ENCODE data around the gene CAB39L. TPM values are rescaled to one million over a fixed set of nuclear protein-coding genes. Genes with fewer than 3 reads are reported as not detected.

The CAB39L gene
- total RNA-seq, 3 donors from 2014 or later (not counting 1 experiment from before 2014, with no cell fraction given), result 4.4 to 6.5 (median 6.0) TPM

- Mint-ChIP-seq H3K27ac (peak overlapping the region; percentile 96 to 97), H3K9me3 (no peaks in the 10 kb centered on the region), H3K27me3 (ENCODE audit: low read depth in 2 of 2) (no peaks in the 10 kb centered on the region), H3K36me3 (no peaks in the 10 kb centered on the region), H3K4me1 (peaks cover 40 to 55% of the 10 kb centered on the region in 2 donors), H3K4me3 (peak overlapping the region; percentile 50)
- TF ChIP-seq, protein P1, sequence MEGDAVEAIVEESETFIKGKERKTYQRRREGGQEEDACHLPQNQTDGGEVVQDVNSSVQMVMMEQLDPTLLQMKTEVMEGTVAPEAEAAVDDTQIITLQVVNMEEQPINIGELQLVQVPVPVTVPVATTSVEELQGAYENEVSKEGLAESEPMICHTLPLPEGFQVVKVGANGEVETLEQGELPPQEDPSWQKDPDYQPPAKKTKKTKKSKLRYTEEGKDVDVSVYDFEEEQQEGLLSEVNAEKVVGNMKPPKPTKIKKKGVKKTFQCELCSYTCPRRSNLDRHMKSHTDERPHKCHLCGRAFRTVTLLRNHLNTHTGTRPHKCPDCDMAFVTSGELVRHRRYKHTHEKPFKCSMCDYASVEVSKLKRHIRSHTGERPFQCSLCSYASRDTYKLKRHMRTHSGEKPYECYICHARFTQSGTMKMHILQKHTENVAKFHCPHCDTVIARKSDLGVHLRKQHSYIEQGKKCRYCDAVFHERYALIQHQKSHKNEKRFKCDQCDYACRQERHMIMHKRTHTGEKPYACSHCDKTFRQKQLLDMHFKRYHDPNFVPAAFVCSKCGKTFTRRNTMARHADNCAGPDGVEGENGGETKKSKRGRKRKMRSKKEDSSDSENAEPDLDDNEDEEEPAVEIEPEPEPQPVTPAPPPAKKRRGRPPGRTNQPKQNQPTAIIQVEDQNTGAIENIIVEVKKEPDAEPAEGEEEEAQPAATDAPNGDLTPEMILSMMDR (IDR thresholded peaks at IDR 0.05), result no peak
- intact Hi-C loops (cut with micrococcal nuclease), result loop anchor here (10.0 kb wide), 2 partner anchors 678 to 978 kb away; no protein-coding TSS in a partner anchor
- Histone ChIP-seq H3K27ac (ENCODE audit: low read length) (peak overlapping the region; percentile 81), H3K4me3 (ENCODE audit: low read length) (no peak overlapping the region), H3K36me3 (ENCODE audit: control insufficient read depth, insufficient read depth, low read length) (no peaks in the 10 kb centered on the region), H3K9me3 (ENCODE audit: control insufficient read depth, insufficient read depth, low read length) (no peaks in the 10 kb centered on the region), H3K4me1 (ENCODE audit: control insufficient read depth, insufficient read depth, low read length) (peaks cover 17% of the 10 kb centered on the region), H3K27me3 (ENCODE audit: control insufficient read depth, insufficient read depth, low read length) (no peaks in the 10 kb centered on the region)
- ATAC-seq (no peak), DNase-seq (no peak)
Observed at GRCh38 chr13:49446473-49446872, 2.6 kb upstream of the CAB39L start.

DNA sequence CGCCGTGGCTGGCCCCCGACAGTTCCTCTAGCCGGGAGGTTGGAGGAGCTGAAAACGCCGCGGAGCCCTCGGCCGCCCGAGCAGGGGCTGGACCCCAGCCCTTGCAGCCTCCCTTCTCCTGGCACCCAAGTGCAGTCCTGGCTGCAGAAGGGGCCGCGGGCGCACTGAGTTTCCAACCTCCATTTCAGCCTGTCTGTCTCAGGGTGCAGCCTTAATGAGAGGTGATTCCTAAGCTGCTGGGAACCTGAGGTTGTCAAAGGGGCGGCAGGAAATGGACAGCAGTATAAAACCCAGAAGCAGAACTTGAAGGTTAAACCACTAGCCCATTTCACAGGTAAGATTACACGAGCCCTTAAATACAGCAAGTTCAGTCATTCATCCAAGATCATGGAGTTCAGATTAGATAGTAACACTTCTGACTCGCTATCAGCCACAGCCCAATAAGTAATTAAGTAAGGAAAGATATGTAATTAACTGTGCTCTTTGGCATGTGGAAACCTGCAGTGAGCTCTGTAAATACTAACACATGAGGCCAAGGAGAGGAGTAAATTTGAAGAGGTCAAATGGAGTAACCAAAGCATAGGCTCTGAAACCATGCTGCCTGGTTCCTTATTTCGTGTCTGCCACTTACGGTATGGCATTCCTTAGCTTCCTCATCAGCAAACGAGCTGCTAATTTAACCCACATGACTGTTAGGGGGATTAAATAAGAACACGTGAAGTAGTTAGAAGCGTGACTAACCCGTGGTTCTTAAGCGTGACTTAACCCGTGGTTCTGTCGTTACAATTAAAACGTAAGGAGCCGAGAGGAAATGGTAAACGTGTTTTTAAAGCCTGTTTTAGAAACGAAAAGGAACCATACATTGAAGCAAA, 896 bp upstream of the CAB39L start:
- intact Hi-C loops (cut with micrococcal nuclease), result loop anchor here (1.0 to 10.0 kb wide), 6 partner anchors 51 to 980 kb away; partner anchors contain the start of genes FNDC3A, KPNA3 and PHF11
- H3K9me3 Mint-ChIP-seq, result no peaks in the 10 kb centered on the region

GRCh38 chr13:49443357-49443703, 534 bp downstream of the CAB39L start:
- WGBS (ENCODE audit: insufficient coverage), result 24% methylated on average over 9 of the region's 10 CpGs
- DNase-seq (no peak), ATAC-seq (no peak)
- Histone ChIP-seq H3K36me3 (ENCODE audit: control insufficient read depth, insufficient read depth, low read length) (no peaks in the 10 kb centered on the region), H3K27me3 (ENCODE audit: control insufficient read depth, insufficient read depth, low read length) (no peaks in the 10 kb centered on the region), H3K4me3 (ENCODE audit: low read length) (peak overlapping the region; percentile 55), H3K9me3 (ENCODE audit: control insufficient read depth, insufficient read depth, low read length) (no peaks in the 10 kb centered on the region), H3K4me1 (ENCODE audit: control insufficient read depth, insufficient read depth, low read length) (peaks cover 17% of the 10 kb centered on the region), H3K27ac (ENCODE audit: low read length) (peak overlapping the region; percentile 91)
- intact Hi-C loops (cut with micrococcal nuclease), result loop anchor here (2.0 to 10.0 kb wide), 5 partner anchors 141 to 981 kb away; partner anchors contain the start of genes CDADC1 and FNDC3A
- Mint-ChIP-seq H3K9me3 (no peaks in the 10 kb centered on the region), H3K4me1 (peaks cover 40 to 44% of the 10 kb centered on the region in 2 donors), H3K4me3 (peak overlapping the region; percentile 98), H3K27ac (peak overlapping the region; percentile 96 to 97), H3K27me3 (ENCODE audit: low read depth in 2 of 2) (no peaks in the 10 kb centered on the region), H3K36me3 (no peaks in the 10 kb centered on the region)
- TF ChIP-seq, protein P1 (IDR thresholded peaks at IDR 0.05), result no peak

More for the DNA sequence above, 896 bp upstream of the CAB39L start:
- ATAC-seq, result peak; percentile 5 to 22 (median 21)
- Mint-ChIP-seq H3K36me3 (no peaks in the 10 kb centered on the region), H3K27me3 (ENCODE audit: low read depth in 2 of 2) (no peaks in the 10 kb centered on the region), H3K4me1 (peaks cover 40 to 49% of the 10 kb centered on the region in 2 donors), H3K4me3 (peak overlapping the region; percentile 98), H3K27ac (peak overlapping the region; percentile 96 to 97)
- Histone ChIP-seq H3K9me3 (ENCODE audit: control insufficient read depth, insufficient read depth, low read length) (no peaks in the 10 kb centered on the region), H3K36me3 (ENCODE audit: control insufficient read depth, insufficient read depth, low read length) (no peaks in the 10 kb centered on the region), H3K4me1 (ENCODE audit: control insufficient read depth, insufficient read depth, low read length) (peaks cover 17% of the 10 kb centered on the region), H3K4me3 (ENCODE audit: low read length) (peak overlapping the region; percentile 55), H3K27me3 (ENCODE audit: control insufficient read depth, insufficient read depth, low read length) (no peaks in the 10 kb centered on the region), H3K27ac (ENCODE audit: low read length) (peak overlapping the region; percentile 81)
- peak; percentile 33 to 76 for DNase-seq
- TF ChIP-seq, protein P1 (IDR thresholded peaks at IDR 0.05), result no peak
- WGBS (ENCODE audit: insufficient coverage), result under 1% methylated on average over 27 of the region's 29 CpGs

All from natural killer cell (primary cell).